SU-DHL-6 (cell line): ENCODE measurements around the gene RAB4B.
"Not testable (repeated sequence)": the region's sequence is repeated elsewhere in the genome, so short reads cannot be mapped to it uniquely, and the experiment has no call there.

ENCODE experiments used
- H2AFZ ChIP-seq: fragments of 200-600 bp; sonication (generic); 2 replicates; pipeline ENCODE4 v1.6.1; 2014; ENCODE audit warnings: low read depth, mild to moderate bottlenecking, moderate library complexity, mixed read lengths, antibody characterized with exemption, low read length; ENCODE audit not compliant: severe bottlenecking
- H3F3A ChIP-seq: fragments of 200-600 bp; shearing (Covaris generic); 2 replicates; pipeline ENCODE4 v1.6.0; 2016; ENCODE audit warnings: antibody characterized with exemption, mild to moderate bottlenecking; ENCODE audit not compliant: insufficient read depth
- H3K27ac ChIP-seq: fragments of 200-600 bp; sonication (generic); 2 replicates; pipeline ENCODE4 v1.5.1; 2016; ENCODE audit warnings: low read depth, mild to moderate bottlenecking, low read length, moderate library complexity, mixed read lengths
- H3K27me3 ChIP-seq: fragments of 200-600 bp; sonication (generic), shearing (Covaris generic); 2 replicates; pipeline ENCODE4 v1.6.0; 2014; ENCODE audit warnings: mild to moderate bottlenecking, low read length
- H3K36me3 ChIP-seq: fragments of 200-600 bp; sonication (generic); 2 replicates; pipeline ENCODE4 v1.6.1; 2014; ENCODE audit warnings: mild to moderate bottlenecking, low read length, mixed read lengths
- H3K4me2 ChIP-seq: fragments of 300-600, 200-600 bp; shearing (Covaris generic), sonication (generic); 2 replicates; pipeline ENCODE4 v1.6.0; 2014; ENCODE audit warnings: low read length, low read depth, mild to moderate bottlenecking; ENCODE audit not compliant: poor library complexity, severe bottlenecking
- H3K4me3 ChIP-seq: fragments of 200-600 bp; sonication (generic); 2 replicates; pipeline ENCODE4 v1.5.1; 2014; ENCODE audit warnings: antibody characterized with exemption, low read length, mild to moderate bottlenecking, mixed read lengths; ENCODE audit not compliant: insufficient read depth, poor library complexity, severe bottlenecking
- H3K79me2 ChIP-seq: fragments of 200-600 bp; sonication (generic); 2 replicates; pipeline ENCODE4 v1.6.1; 2014; ENCODE audit warnings: mild to moderate bottlenecking, low read length, moderate library complexity; ENCODE audit not compliant: insufficient read depth
- H3K9ac ChIP-seq: fragments of 200-600 bp; sonication (generic); 2 replicates; pipeline ENCODE4 v1.7.0; 2014; ENCODE audit warnings: mild to moderate bottlenecking, low read length
- H3K9me2 ChIP-seq: fragments of 200-600 bp; sonication (generic); replicated peaks from 2 replicates; pipeline ENCODE4 v1.6.1; 2014; ENCODE audit warnings: low read length; ENCODE audit not compliant: insufficient read depth
- H3K9me3 ChIP-seq: fragments of 200-600 bp; sonication (generic); 2 replicates; pipeline ENCODE4 v1.6.1; 2014; ENCODE audit warnings: low read length, mixed read lengths; ENCODE audit not compliant: insufficient read depth
- H4K20me1 ChIP-seq: fragments of 200-600 bp; sonication (generic); 2 replicates; pipeline ENCODE4 v1.6.1; 2014; ENCODE audit warnings: low read depth, mild to moderate bottlenecking, antibody characterized with exemption, low read length, moderate library complexity, mixed read lengths
- EZH2phosphoT487 ChIP-seq: fragments of 200-600 bp; sonication (generic), shearing (Covaris generic); conservative IDR thresholded peaks from 2 replicates; pipeline ENCODE4 v1.6.1; 2018; ENCODE audit warnings: mild to moderate bottlenecking, antibody characterized with exemption, low read length, moderate library complexity, mixed read lengths
- TF ChIP-seq, protein P1 (sequence below): fragments of 200-600 bp; sonication (generic); IDR thresholded peaks from one replicate; pipeline ENCODE4 v1.5.1; 2017; ENCODE audit warnings: antibody characterized with exemption, mild to moderate bottlenecking, low read length, moderate library complexity; ENCODE audit not compliant: insufficient read depth, poor library complexity, severe bottlenecking

RAB4B gene

DNA sequence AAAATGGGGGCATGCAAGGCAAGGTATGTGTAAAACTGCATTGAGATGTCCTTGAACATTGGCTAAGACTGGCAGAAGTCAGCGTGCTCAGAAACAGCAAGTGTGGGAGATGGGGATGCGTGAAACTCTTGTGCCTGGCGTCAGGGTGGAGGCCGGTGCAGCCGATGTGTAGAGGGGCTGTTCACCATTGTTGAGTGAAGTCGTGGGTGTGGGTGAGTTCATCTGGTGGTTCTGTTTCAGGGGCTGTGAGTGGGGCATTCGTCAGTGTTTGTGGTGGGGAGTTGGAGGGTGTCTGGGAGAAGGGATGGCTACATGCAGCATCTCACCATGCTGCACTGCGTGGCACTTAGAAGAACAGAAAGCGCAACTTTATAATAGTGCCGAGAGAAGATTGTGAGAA, 14.1 kb upstream of the RAB4B start:
- peaks cover 13% of the 10 kb centered on the region; the same call in 1 of the 2 replicates for H3F3A ChIP-seq
- H3K4me3 ChIP-seq, result no peak overlapping the region
- H3K9me2 ChIP-seq, result no peaks in the 10 kb centered on the region
- peaks cover 48% of the 10 kb centered on the region for H3K36me3 ChIP-seq
- no peak overlapping the region for H3K9ac ChIP-seq
- H3K4me2 ChIP-seq, result no peak overlapping the region
- H4K20me1 ChIP-seq, result peaks cover 11% of the 10 kb centered on the region; the same call in 1 of the 2 replicates
- no peaks in the 10 kb centered on the region for H3K27me3 ChIP-seq
- TF ChIP-seq EZH2phosphoT487, result no peak
- TF ChIP-seq, protein P1, sequence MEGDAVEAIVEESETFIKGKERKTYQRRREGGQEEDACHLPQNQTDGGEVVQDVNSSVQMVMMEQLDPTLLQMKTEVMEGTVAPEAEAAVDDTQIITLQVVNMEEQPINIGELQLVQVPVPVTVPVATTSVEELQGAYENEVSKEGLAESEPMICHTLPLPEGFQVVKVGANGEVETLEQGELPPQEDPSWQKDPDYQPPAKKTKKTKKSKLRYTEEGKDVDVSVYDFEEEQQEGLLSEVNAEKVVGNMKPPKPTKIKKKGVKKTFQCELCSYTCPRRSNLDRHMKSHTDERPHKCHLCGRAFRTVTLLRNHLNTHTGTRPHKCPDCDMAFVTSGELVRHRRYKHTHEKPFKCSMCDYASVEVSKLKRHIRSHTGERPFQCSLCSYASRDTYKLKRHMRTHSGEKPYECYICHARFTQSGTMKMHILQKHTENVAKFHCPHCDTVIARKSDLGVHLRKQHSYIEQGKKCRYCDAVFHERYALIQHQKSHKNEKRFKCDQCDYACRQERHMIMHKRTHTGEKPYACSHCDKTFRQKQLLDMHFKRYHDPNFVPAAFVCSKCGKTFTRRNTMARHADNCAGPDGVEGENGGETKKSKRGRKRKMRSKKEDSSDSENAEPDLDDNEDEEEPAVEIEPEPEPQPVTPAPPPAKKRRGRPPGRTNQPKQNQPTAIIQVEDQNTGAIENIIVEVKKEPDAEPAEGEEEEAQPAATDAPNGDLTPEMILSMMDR, result no peak
- no peaks in the 10 kb centered on the region for H3K9me3 ChIP-seq
- H3K27ac ChIP-seq, result no peak overlapping the region
- no peak overlapping the region for H2AFZ ChIP-seq
- peaks cover 24% of the 10 kb centered on the region for H3K79me2 ChIP-seq

- not testable (repeated sequence) for H3K79me2 ChIP-seq, H4K20me1 ChIP-seq, H3K9me2 ChIP-seq, H3K4me3 ChIP-seq, H3K9me3 ChIP-seq, H3K27ac ChIP-seq, H3K27me3 ChIP-seq, H2AFZ ChIP-seq, H3K9ac ChIP-seq, H3K4me2 ChIP-seq
- Histone ChIP-seq H3F3A (peaks cover 13% of the 10 kb centered on the region; the same call in 1 of the 2 replicates), H3K36me3 (peaks cover 31% of the 10 kb centered on the region)
These were observed 11.7 kb upstream of the RAB4B start for GRCh38 chr19:40766385-40766784.

DNA sequence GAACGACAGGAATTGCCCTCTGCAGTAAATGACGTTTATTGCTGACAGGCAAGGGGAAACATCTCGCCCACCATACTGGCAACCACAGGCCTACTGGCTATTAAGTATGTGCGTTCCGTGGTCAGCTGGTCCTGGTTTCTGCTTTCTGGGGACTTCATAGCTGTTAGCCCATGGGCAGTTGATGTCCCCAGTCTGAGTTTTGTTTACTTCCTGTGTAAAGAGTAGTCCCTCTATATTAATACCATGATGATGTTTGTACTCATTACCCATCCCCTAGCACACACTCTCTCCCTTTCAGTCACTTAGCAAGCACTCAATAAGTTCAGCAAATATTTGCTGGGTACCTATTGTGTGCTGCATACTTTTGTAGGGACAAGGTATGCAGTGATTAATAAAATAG, 9.2 kb upstream of the RAB4B start:
- Histone ChIP-seq H4K20me1 (no peaks in the 10 kb centered on the region), H3K9me3 (no peaks in the 10 kb centered on the region), H3K27me3 (no peaks in the 10 kb centered on the region), H3K9ac (no peak overlapping the region), H3K27ac (no peak overlapping the region), H3K9me2 (no peaks in the 10 kb centered on the region), H2AFZ (no peak overlapping the region), H3K79me2 (no peaks in the 10 kb centered on the region), H3K4me2 (no peak overlapping the region), H3F3A (peaks cover 22% of the 10 kb centered on the region), H3K36me3 (peaks cover 19% of the 10 kb centered on the region; the same call in 1 of the 2 replicates), H3K4me3 (no peak overlapping the region)
- TF ChIP-seq, protein P1, result no peak
- no peak for TF ChIP-seq EZH2phosphoT487

DNA sequence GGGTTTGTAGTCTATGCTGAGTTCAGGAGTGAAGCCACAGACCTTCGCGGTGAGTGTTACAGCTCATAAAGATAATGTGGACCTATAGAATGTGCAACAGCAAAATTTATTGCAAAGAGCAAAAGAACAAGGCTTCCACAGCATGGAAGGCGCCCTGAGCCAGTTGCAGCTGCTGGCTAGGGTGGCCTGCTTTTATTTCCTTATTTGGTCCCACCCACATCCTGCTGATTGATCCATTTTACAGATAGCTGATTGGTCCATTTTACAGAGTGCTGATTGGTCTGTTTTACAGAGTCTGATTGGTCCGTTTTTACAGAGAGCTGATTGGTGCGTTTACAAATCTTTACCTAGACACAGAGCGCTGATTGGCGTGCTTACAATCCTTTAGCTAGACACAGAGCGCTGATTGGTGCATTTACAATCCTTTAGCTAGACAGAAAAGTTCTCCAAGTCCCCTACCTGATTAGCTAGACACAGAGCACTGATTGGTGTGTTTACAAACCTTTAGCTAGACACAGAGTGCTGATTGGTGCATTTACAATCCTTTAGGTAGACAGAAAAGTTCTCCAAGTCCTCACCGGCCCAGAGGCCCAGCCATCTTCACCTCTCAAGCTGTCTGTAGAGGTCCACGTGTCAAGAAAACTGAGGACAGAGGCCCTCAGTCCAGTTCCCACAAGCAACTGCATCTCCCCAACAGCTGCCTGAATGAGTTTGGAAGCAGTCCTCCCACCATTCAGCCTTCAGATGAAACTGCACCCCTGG, 6.8 kb upstream of the RAB4B start:
- H3K27ac ChIP-seq, H4K20me1 ChIP-seq, H3K9ac ChIP-seq, H2AFZ ChIP-seq, H3K27me3 ChIP-seq, H3K9me3 ChIP-seq, H3K79me2 ChIP-seq, H3K36me3 ChIP-seq, H3K4me3 ChIP-seq, H3K4me2 ChIP-seq, H3K9me2 ChIP-seq: not testable (repeated sequence)
- H3F3A ChIP-seq, result peaks cover 18% of the 10 kb centered on the region
